Subcutaneous adipose tissue (tissue), 4 donors: ENCODE results near the gene PRR20C. TPM values are rescaled to one million over a fixed set of nuclear protein-coding genes. Genes with fewer than 3 reads are reported as not detected.
"Not testable (repeated sequence)": the region's sequence is repeated elsewhere in the genome, so short reads cannot be mapped to it uniquely, and the experiment has no call there.

Source experiments
- small RNA-seq: library from RNA; depleted of rRNA; stranded (forward); fragments of <200 nt; gene quantifications from one replicate; pipeline ENCODE3, GENCODE V24; 2016
- total RNA-seq, 4 donors: library from RNA; depleted of rRNA; stranded (reverse); fragments of >200 nt; gene quantifications; one replicate each; pipeline ENCODE4 v1.1.0, GENCODE V29; 2016
- TF ChIP-seq, protein P1 (sequence below): fragments of 450-650 bp; IDR thresholded peaks from one replicate; pipeline ENCODE4 v1.5.1; 2016; ENCODE audit warnings: low read depth, mild to moderate bottlenecking, control low read depth, antibody characterized with exemption, moderate library complexity

Gene PRR20C
- total RNA-seq, 4 donors from 2014 or later, result not detected

DNA sequence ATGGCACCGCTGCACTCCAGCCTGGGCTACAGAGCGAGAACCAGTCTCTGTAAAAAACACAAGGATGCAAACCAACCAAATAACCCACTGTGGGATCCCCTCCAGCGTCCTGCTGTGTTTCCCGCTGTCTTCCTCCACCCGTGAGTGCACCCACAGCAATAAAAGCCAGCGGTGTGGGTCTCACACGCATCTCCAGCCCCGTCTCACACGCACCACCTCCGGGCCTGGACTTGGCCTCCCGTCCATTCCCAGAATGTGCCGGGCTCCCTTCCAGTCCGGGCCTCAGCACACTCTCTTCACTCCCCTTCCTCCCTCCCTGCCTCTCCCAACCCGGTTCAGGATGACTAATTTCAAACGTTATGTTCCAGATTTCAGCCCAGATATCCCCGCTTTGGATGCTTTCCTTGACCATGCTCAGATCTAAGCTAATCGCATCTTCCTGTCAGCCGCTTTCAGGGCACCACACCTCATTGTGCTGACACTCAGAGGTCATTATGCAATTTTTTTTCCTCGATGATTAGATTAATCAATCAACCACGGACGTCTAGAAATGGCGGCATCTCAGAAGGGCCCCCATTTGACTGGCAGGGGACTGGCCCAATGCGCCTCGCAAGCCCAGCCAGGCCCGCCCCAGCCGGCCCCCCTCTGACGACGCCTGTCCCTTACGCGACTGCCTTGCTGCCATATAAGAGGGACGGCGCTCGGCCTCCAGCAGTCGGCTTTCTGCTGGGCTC, 13.5 kb upstream of the PRR20C start, which contains the start of gene PRR20A:
Gene PRR20A (plus strand): TSS at position 684 of the 734 bp plus-strand sequence. CDS start 387 bp downstream, outside the sequence.
- TF ChIP-seq, protein P1, sequence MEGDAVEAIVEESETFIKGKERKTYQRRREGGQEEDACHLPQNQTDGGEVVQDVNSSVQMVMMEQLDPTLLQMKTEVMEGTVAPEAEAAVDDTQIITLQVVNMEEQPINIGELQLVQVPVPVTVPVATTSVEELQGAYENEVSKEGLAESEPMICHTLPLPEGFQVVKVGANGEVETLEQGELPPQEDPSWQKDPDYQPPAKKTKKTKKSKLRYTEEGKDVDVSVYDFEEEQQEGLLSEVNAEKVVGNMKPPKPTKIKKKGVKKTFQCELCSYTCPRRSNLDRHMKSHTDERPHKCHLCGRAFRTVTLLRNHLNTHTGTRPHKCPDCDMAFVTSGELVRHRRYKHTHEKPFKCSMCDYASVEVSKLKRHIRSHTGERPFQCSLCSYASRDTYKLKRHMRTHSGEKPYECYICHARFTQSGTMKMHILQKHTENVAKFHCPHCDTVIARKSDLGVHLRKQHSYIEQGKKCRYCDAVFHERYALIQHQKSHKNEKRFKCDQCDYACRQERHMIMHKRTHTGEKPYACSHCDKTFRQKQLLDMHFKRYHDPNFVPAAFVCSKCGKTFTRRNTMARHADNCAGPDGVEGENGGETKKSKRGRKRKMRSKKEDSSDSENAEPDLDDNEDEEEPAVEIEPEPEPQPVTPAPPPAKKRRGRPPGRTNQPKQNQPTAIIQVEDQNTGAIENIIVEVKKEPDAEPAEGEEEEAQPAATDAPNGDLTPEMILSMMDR, result not testable (repeated sequence)

DNA sequence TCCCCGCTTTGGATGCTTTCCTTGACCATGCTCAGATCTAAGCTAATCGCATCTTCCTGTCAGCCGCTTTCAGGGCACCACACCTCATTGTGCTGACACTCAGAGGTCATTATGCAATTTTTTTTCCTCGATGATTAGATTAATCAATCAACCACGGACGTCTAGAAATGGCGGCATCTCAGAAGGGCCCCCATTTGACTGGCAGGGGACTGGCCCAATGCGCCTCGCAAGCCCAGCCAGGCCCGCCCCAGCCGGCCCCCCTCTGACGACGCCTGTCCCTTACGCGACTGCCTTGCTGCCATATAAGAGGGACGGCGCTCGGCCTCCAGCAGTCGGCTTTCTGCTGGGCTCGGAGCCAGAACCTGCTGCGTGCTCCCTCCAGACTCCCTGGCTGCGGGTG, 6.7 kb upstream of the PRR20C start, which contains the start of gene PRR20B:
Gene PRR20B (plus strand): TSS at position 301 of the 400 bp plus-strand sequence. CDS start 387 bp downstream, outside the sequence.
- TF ChIP-seq, protein P1, result not testable (repeated sequence)

DNA sequence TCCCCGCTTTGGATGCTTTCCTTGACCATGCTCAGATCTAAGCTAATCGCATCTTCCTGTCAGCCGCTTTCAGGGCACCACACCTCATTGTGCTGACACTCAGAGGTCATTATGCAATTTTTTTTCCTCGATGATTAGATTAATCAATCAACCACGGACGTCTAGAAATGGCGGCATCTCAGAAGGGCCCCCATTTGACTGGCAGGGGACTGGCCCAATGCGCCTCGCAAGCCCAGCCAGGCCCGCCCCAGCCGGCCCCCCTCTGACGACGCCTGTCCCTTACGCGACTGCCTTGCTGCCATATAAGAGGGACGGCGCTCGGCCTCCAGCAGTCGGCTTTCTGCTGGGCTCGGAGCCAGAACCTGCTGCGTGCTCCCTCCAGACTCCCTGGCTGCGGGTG, 6.5 kb downstream of the PRR20C start, which contains the start of gene PRR20D:
Gene PRR20D (plus strand): TSS at position 301 of the 400 bp plus-strand sequence. CDS start 387 bp downstream, outside the sequence.
- TF ChIP-seq, protein P1, result not testable (repeated sequence)

DNA sequence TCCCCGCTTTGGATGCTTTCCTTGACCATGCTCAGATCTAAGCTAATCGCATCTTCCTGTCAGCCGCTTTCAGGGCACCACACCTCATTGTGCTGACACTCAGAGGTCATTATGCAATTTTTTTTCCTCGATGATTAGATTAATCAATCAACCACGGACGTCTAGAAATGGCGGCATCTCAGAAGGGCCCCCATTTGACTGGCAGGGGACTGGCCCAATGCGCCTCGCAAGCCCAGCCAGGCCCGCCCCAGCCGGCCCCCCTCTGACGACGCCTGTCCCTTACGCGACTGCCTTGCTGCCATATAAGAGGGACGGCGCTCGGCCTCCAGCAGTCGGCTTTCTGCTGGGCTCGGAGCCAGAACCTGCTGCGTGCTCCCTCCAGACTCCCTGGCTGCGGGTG, 13.0 kb downstream of the PRR20C start, which contains the start of gene PRR20E:
Gene PRR20E (plus strand): TSS at position 301 of the 400 bp plus-strand sequence. CDS start 387 bp downstream, outside the sequence.
- TF ChIP-seq, protein P1, result not testable (repeated sequence)

DNA sequence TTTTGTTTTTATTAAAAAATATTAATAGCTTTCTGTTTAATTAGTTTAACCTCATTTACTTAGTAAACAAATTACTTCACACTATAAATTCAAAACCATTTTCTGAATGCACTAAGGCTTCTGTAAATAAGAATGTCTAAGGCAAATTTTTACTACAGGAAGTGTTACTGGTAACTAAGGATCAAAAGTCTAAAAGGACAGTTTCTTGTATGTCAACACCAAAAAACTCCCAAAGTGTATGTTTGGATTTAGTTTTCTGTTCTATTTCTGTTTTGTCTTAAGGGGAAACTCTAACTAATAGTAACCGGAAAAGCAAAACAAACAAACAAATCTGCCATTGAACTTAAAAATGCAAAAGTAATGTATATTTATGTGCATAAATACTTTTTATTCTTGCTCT, 37.8 kb downstream of the PRR20C start:
- TF ChIP-seq, protein P1, result no peak

Small RNA genes within 50 kb of the gene (small RNA-seq; reads per million reads assigned to genes)
- gene PRR20FP, result not detected

Other genes starting within 250 kb of the PRR20C start
- gene PRR20A, start 13.1 kb upstream of the PRR20C start, total RNA-seq, result not detected
- not detected for gene PRR20B, start 6.6 kb upstream of the PRR20C start, total RNA-seq
- not detected for gene PRR20D, start 6.6 kb downstream of the PRR20C start, total RNA-seq
- gene PRR20E, start 13.1 kb downstream of the PRR20C start, total RNA-seq, result not detected